ENCODE results near the gene RDH5.
"Not testable (repeated sequence)": the region's sequence is repeated elsewhere in the genome, so short reads cannot be mapped to it uniquely, and the experiment has no call there.

RDH5 gene

GRCh38 chr12:55745361-55746173, 25.4 kb downstream of the RDH5 start:
- no peak for DNase-seq (ENCODE audit: low read depth, low spot score)

- no peak for DNase-seq (ENCODE audit: low read depth, low spot score)
These were observed 26.1 kb downstream of the RDH5 start for GRCh38 chr12:55746174-55746912.

- no peak for DNase-seq (ENCODE audit: low read depth, low spot score)
These were observed 26.7 kb downstream of the RDH5 start for GRCh38 chr12:55746913-55747231.

- DNase-seq (ENCODE audit: low read depth, low spot score), result no peak
These were observed 28.2 kb downstream of the RDH5 start for GRCh38 chr12:55748230-55748993.

GRCh38 chr12:55755246-55755645, 35.1 kb downstream of the RDH5 start:
- DNase-seq (ENCODE audit: low read depth, low spot score), result no peak

GRCh38 chr12:55757701-55758100, 37.5 kb downstream of the RDH5 start:
- DNase-seq (ENCODE audit: low read depth, low spot score), result no peak

GRCh38 chr12:55758575-55758974, 38.4 kb downstream of the RDH5 start:
- not testable (repeated sequence) for DNase-seq (ENCODE audit: low read depth, low spot score)

- DNase-seq (ENCODE audit: low read depth, low spot score), result no peak
These were observed 40.5 kb downstream of the RDH5 start for GRCh38 chr12:55760663-55761062.

GRCh38 chr12:55762646-55763045, 42.5 kb downstream of the RDH5 start:
- no peak for DNase-seq (ENCODE audit: low read depth, low spot score)

- no peak for DNase-seq (ENCODE audit: low read depth, low spot score)
These were observed 45.6 kb downstream of the RDH5 start for GRCh38 chr12:55765736-55766290.

- no peak for DNase-seq (ENCODE audit: low read depth, low spot score)
These were observed 47.0 kb downstream of the RDH5 start for GRCh38 chr12:55767156-55767555.

- no peak for DNase-seq (ENCODE audit: low read depth, low spot score)
These were observed 51.5 kb downstream of the RDH5 start for GRCh38 chr12:55771736-55772135.
